PC-9 (cell line): ENCODE results near the gene SETD6.

Source experiments
- CTCF ChIP-seq: fragments of 200-600 bp; sonication (generic); conservative IDR thresholded peaks from 2 replicates; pipeline ENCODE4 v1.6.1; 2017; ENCODE audit warnings: mixed run types, antibody characterized with exemption, mild to moderate bottlenecking, moderate library complexity
- EZH2 ChIP-seq: fragments of 200-600 bp; sonication (generic); IDR thresholded peaks from 2 replicates; pipeline ENCODE4 v1.8.0; 2017; ENCODE audit warnings: antibody characterized with exemption, low read depth

GRCh38 chr16:58548378-58548777 is 33.1 kb downstream of the SETD6 start:
- TF ChIP-seq CTCF (no peak), EZH2 (no peak)
